Tibial artery (tissue), 4 donors: ENCODE data around the gene STMN1.

Experiments
- DNase-seq, 2 donors: peaks; one replicate each; pipeline ENCODE4 v3.0.0-alpha.2; 2019
- H3K27ac ChIP-seq, 2 donors: fragments of 200-600 bp; sonication (generic) in 1 of 2; 1 replicate in 1 of 2; 2 replicates in 1 of 2; pipeline ENCODE4 v1.5.1; 2018 to 2019; ENCODE audit warnings: mild to moderate bottlenecking in 1 of 2
- H3K27me3 ChIP-seq, 2 donors: fragments of 200-600 bp; sonication (generic) in 1 of 2; one replicate each; pipeline versions ENCODE4 v1.5.1 to v1.6.0; 2016 to 2019
- H3K36me3 ChIP-seq, 3 donors: fragments of 200-600 bp; sonication (generic) in 2 of 3; one replicate each; pipeline ENCODE4 v1.5.1; 2016 to 2019; ENCODE audit warnings: mild to moderate bottlenecking in 2 of 3
- H3K4me1 ChIP-seq, 4 donors: fragments of 200-600 bp; sonication (generic) in 2 of 4; 1 replicate in 3 of 4; 2 replicates in 1 of 4; pipeline ENCODE4 v1.5.1; 2016 to 2019
- H3K4me3 ChIP-seq, 2 donors: fragments of 200-600 bp; sonication (generic) in 1 of 2; 1 replicate in 1 of 2; 2 replicates in 1 of 2; pipeline ENCODE4 v1.5.1; 2018 to 2019; ENCODE audit warnings: mild to moderate bottlenecking in 2 of 2
- H3K9me3 ChIP-seq, 3 donors: fragments of 200-600 bp; sonication (generic) in 1 of 3; one replicate each; pipeline ENCODE4 v1.5.1; 2016 to 2019
- intact Hi-C: fragments of 100-400 bp; cut with DNase I; formaldehyde crosslinking; loops from one replicate; pipeline ENCODE4 v1.15.0; 2023; ENCODE audit warnings: low total_unique reads
- TF ChIP-seq, protein P1 (sequence below), 2 experiments: fragments of 200-600 bp in 1 of 2; fragments of 450-650 bp in 1 of 2; IDR thresholded peaks; one replicate each; pipeline ENCODE4 v1.5.1; 2017 to 2019; ENCODE audit warnings: antibody characterized with exemption in 2 of 2, mild to moderate bottlenecking in 1 of 2, moderate library complexity in 1 of 2

STMN1 gene

DNA sequence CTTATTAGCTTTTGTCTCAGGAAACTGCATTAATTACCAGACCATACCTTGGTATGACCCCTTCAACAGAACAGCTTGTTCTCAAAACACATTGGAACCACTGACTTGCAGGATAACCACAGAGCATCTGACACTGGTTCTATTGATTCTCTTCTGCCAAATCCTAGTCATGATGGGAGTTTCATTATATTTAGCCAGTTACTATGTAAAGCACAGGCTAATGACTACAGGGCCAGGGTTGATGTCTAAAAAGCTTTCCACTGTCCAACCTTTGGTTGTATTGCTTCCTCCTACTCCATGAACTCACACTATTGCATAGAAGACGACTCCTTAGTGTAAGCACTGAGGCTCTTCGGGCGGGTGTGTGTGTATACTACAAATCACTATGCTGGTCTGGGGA, 3.8 kb downstream of the STMN1 start:
- no peak for DNase-seq
- TF ChIP-seq, protein P1, sequence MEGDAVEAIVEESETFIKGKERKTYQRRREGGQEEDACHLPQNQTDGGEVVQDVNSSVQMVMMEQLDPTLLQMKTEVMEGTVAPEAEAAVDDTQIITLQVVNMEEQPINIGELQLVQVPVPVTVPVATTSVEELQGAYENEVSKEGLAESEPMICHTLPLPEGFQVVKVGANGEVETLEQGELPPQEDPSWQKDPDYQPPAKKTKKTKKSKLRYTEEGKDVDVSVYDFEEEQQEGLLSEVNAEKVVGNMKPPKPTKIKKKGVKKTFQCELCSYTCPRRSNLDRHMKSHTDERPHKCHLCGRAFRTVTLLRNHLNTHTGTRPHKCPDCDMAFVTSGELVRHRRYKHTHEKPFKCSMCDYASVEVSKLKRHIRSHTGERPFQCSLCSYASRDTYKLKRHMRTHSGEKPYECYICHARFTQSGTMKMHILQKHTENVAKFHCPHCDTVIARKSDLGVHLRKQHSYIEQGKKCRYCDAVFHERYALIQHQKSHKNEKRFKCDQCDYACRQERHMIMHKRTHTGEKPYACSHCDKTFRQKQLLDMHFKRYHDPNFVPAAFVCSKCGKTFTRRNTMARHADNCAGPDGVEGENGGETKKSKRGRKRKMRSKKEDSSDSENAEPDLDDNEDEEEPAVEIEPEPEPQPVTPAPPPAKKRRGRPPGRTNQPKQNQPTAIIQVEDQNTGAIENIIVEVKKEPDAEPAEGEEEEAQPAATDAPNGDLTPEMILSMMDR (IDR thresholded peaks at IDR 0.05): no peak
- Histone ChIP-seq H3K9me3 (no peaks in the 10 kb centered on the region), H3K27ac (no peak overlapping the region), H3K4me3 (no peak overlapping the region), H3K27me3 (no peaks in the 10 kb centered on the region), H3K4me1 (peaks cover 0 to 27% (median 22%) of the 10 kb centered on the region in 4 donors), H3K36me3 (peaks cover 0 to 29% (median 4%) of the 10 kb centered on the region in 3 donors)
- intact Hi-C loops: no loop called here

DNA sequence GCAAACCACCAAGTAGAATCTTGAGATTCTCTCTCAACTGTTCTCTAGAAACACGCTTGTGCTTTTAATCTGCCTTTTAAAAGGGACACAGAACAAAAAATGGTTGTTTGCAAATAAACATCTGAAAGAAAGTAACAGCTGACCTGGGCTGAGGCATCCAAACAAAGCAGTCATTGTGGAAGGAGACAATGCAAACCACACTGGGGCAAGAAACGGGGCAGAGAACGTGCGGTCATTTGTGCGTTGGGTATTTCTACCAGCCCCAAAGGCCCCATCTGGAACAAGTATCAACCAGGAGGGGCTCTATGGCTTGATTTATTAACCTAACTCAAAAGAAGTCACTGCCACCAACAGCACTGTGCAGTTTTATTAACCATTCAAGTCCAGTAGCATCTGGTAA, 6.0 kb downstream of the STMN1 start:
- no peak overlapping the region for H3K27ac ChIP-seq
- peaks cover 0 to 29% (median 4%) of the 10 kb centered on the region in 3 donors for H3K36me3 ChIP-seq
- no peaks in the 10 kb centered on the region for H3K9me3 ChIP-seq
- H3K4me1 ChIP-seq: peaks cover 0 to 19% (median 16%) of the 10 kb centered on the region in 4 donors
- H3K4me3 ChIP-seq: no peak overlapping the region
- TF ChIP-seq, protein P1 (IDR thresholded peaks at IDR 0.05): no peak
- intact Hi-C loops: no loop called here
- no peaks in the 10 kb centered on the region for H3K27me3 ChIP-seq
- no peak for DNase-seq

DNA sequence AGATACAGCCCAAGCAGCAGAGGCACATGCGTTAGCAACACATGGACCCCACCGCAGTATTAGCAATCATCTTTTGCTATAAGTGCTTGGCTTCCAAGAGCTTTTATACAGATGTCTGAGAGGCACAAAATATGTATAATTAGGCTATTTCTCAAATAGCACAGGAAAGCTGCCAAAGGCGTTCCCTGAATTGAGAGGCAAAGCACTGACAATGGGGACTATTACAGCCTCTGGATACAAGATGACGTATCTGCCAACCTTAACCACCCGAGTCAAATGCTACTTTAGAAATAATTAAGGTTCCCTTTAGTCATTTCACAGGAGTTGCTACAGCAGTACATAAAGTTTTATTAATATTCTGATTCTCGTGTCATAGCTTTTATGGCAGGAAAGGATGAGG, 6.4 kb downstream of the STMN1 start:
- Histone ChIP-seq H3K4me3 (no peak overlapping the region), H3K27ac (no peak overlapping the region), H3K4me1 (peaks cover 0 to 18% (median 16%) of the 10 kb centered on the region in 4 donors), H3K36me3 (peaks cover 0 to 29% (median 4%) of the 10 kb centered on the region in 3 donors), H3K9me3 (no peaks in the 10 kb centered on the region), H3K27me3 (no peaks in the 10 kb centered on the region)
- TF ChIP-seq, protein P1 (IDR thresholded peaks at IDR 0.05): no peak
- intact Hi-C loops: loop anchor here (2.0 kb wide), 1 partner anchor 101 kb away; no protein-coding TSS in a partner anchor
- no peak for DNase-seq

DNA sequence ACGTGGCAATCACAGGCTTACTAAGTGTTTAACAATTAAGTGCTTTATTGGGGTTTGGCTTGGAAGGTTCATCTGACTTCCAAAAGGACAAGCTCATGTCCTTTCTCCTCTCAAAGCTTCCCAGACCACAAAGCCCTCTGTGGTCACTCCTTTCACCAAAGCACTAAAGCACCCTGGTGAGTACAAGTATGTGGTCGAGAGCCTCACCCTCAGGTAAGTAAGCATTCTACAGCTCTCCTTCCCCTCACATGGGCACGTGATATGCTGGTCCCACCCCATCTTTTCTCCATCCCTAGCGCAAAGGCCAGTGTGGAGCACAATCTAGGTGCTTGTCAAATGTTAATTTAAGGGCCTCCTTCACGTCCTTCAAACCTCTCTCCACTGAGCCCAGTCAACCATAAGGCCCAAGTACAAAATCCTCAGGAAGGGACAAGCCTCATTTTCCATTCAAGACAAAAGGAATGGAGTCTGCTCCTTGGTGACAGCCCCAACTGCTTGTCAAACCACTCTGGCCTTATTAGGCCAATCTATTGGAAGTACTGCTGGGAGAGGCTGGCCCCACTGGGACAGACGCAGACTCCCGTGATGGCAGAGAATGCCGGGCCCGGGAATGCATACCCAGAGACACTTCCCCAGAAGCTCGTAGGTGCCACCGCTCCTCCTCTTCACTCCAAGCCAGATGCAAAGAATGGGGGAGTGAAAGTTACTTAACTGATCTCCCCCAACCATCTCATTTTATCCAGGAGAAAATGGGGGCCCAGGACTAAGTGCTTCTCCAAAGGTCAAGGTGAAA, 7.8 kb downstream of the STMN1 start:
- no peak overlapping the region for H3K27ac ChIP-seq
- peaks cover 0 to 28% (median 4%) of the 10 kb centered on the region in 3 donors for H3K36me3 ChIP-seq
- no peaks in the 10 kb centered on the region for H3K27me3 ChIP-seq
- DNase-seq: peak in 1 of 2 donors; percentile 29
- no peak overlapping the region for H3K4me3 ChIP-seq
- no peaks in the 10 kb centered on the region for H3K9me3 ChIP-seq
- TF ChIP-seq, protein P1 (IDR thresholded peaks at IDR 0.05): no peak
- peaks cover 0 to 11% (median 6%) of the 10 kb centered on the region in 4 donors for H3K4me1 ChIP-seq
- intact Hi-C loops: loop anchor here (2.0 kb wide), 1 partner anchor 102 kb away; no protein-coding TSS in a partner anchor

DNA sequence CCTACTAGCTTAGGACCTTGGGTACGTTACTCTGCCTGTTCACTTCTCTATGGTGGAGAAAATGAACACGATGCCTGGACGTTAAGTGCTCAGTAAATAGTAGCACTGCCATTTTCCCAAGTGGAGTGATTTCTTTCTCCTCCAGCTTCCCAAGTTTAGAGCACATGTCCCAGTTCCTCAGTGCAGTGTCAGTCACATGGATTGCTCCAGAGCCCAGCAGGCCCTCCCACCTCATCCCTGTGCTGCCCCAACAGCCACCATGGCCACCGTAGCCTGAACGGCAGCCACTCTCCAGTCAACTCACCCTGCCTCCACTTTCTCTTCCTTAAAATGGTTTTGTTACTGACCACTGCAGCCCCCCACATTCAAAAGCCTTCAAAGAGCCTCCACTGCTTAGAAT, 8.5 kb downstream of the STMN1 start:
- H3K4me3 ChIP-seq: no peak overlapping the region
- no peaks in the 10 kb centered on the region for H3K9me3 ChIP-seq
- intact Hi-C loops: loop anchor here (2.0 kb wide), 1 partner anchor 103 kb away; no protein-coding TSS in a partner anchor
- H3K27me3 ChIP-seq: no peaks in the 10 kb centered on the region
- H3K4me1 ChIP-seq: peaks cover 0 to 18% (median 7%) of the 10 kb centered on the region in 4 donors
- TF ChIP-seq, protein P1 (IDR thresholded peaks at IDR 0.05): no peak
- H3K27ac ChIP-seq: no peak overlapping the region
- no peak for DNase-seq
- H3K36me3 ChIP-seq: peaks cover 0 to 24% (median 4%) of the 10 kb centered on the region in 3 donors
